Measurements from ENCODE around the gene FLNB.

DNA sequence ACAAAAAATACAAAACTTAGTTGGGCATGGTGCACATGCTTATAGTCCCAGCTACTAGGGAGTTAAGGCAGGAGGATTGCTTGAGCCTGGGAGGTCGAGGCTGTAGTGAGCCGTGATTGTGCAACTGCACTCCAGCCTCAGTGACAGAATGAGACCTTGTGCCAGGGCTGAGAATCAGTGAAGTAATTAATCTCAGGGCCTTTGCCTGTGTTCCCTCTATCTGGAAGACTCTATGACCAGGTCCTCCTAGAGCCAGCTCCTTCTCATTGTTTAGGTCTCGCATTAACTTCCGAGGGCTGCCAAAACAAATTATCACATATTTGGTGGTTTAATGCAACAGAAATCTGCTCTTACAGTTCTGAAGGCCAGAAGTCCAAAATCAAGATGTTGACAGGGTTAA lies 41.4 kb upstream of the FLNB start:
- TF ChIP-seq, protein P1, sequence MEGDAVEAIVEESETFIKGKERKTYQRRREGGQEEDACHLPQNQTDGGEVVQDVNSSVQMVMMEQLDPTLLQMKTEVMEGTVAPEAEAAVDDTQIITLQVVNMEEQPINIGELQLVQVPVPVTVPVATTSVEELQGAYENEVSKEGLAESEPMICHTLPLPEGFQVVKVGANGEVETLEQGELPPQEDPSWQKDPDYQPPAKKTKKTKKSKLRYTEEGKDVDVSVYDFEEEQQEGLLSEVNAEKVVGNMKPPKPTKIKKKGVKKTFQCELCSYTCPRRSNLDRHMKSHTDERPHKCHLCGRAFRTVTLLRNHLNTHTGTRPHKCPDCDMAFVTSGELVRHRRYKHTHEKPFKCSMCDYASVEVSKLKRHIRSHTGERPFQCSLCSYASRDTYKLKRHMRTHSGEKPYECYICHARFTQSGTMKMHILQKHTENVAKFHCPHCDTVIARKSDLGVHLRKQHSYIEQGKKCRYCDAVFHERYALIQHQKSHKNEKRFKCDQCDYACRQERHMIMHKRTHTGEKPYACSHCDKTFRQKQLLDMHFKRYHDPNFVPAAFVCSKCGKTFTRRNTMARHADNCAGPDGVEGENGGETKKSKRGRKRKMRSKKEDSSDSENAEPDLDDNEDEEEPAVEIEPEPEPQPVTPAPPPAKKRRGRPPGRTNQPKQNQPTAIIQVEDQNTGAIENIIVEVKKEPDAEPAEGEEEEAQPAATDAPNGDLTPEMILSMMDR (IDR thresholded peaks at IDR 0.05), result no peak
- no peak for TF ChIP-seq POLR2A (IDR thresholded peaks at IDR 0.05)

Measured in adrenal gland (tissue), 5 donors.